HG03378 (cell line): ENCODE measurements around the gene POU6F2.
"Not testable (repeated sequence)": the region's sequence is repeated elsewhere in the genome, so short reads cannot be mapped to it uniquely, and the experiment has no call there.

Source experiments
- ATAC-seq: cut with Tn5 transposase; IDR thresholded peaks from one replicate; pipeline ENCODE4 v1.9.1; 2021; ENCODE audit warnings: mild to moderate bottlenecking, moderate library complexity; ENCODE audit not compliant: unreplicated experiment

The POU6F2 gene

GRCh38 chr7:39295796-39296195 is 318.1 kb downstream of the POU6F2 start:
- ATAC-seq = no peak

GRCh38 chr7:39299695-39300094 is 322.0 kb downstream of the POU6F2 start:
- ATAC-seq = no peak

- no peak for ATAC-seq
These were observed 322.6 kb downstream of the POU6F2 start for GRCh38 chr7:39300276-39300675.

GRCh38 chr7:39301543-39301942 is 323.8 kb downstream of the POU6F2 start:
- ATAC-seq = no peak

GRCh38 chr7:39304178-39304577 is 326.5 kb downstream of the POU6F2 start:
- ATAC-seq = no peak

GRCh38 chr7:39304668-39305405 is 327.1 kb downstream of the POU6F2 start:
- no peak for ATAC-seq

- ATAC-seq = no peak
These were observed 328.4 kb downstream of the POU6F2 start for GRCh38 chr7:39306016-39306570.

GRCh38 chr7:39310699-39311098 is 333.0 kb downstream of the POU6F2 start:
- ATAC-seq = no peak

GRCh38 chr7:39312254-39312989 is 334.7 kb downstream of the POU6F2 start:
- ATAC-seq = no peak

GRCh38 chr7:39313376-39313775 is 335.7 kb downstream of the POU6F2 start:
- no peak for ATAC-seq

GRCh38 chr7:39313974-39314373 is 336.3 kb downstream of the POU6F2 start:
- ATAC-seq = no peak

- no peak for ATAC-seq
These were observed 339.4 kb downstream of the POU6F2 start for GRCh38 chr7:39317107-39317506.

GRCh38 chr7:39317896-39318295 is 340.2 kb downstream of the POU6F2 start:
- ATAC-seq = no peak

- ATAC-seq = no peak
These were observed 343.5 kb downstream of the POU6F2 start for GRCh38 chr7:39321245-39321644.

GRCh38 chr7:39321909-39322498 is 344.3 kb downstream of the POU6F2 start:
- ATAC-seq = peak; percentile 65

GRCh38 chr7:39324139-39324760 is 346.5 kb downstream of the POU6F2 start:
- no peak for ATAC-seq

- not testable (repeated sequence) for ATAC-seq
These were observed 353.9 kb downstream of the POU6F2 start for GRCh38 chr7:39331607-39332006.

- ATAC-seq = no peak
These were observed 354.4 kb downstream of the POU6F2 start for GRCh38 chr7:39332142-39332541.

- no peak for ATAC-seq
These were observed 356.0 kb downstream of the POU6F2 start for GRCh38 chr7:39333701-39334100.

GRCh38 chr7:39336442-39336841 is 358.7 kb downstream of the POU6F2 start:
- ATAC-seq = no peak

- no peak for ATAC-seq
These were observed 361.0 kb downstream of the POU6F2 start for GRCh38 chr7:39338716-39339115.
